ENCODE data around the gene ANKFN1.

DNA sequence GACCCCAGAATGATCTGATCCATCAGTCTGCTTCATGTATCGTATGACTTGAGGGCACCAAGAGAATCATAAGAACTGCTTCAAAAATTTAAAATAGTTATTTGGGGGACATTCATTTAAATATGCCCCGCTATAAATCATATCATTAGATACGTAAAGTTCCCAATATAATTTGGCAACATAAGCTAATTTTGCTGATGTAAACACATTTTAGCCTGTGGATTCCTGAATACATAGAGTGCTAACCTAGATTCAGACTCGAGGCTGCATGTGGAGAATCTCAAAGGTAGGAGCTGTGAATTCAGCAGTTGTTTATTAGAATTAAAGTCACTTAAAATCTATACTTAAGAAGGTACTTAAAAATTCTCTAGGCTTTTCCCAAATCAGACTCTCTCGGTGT is 24.9 kb downstream of the ANKFN1 start:
- no peak for TF ChIP-seq POLR2A (IDR thresholded peaks at IDR 0.05; ENCODE audit: low read depth)
- TF ChIP-seq, protein P1, sequence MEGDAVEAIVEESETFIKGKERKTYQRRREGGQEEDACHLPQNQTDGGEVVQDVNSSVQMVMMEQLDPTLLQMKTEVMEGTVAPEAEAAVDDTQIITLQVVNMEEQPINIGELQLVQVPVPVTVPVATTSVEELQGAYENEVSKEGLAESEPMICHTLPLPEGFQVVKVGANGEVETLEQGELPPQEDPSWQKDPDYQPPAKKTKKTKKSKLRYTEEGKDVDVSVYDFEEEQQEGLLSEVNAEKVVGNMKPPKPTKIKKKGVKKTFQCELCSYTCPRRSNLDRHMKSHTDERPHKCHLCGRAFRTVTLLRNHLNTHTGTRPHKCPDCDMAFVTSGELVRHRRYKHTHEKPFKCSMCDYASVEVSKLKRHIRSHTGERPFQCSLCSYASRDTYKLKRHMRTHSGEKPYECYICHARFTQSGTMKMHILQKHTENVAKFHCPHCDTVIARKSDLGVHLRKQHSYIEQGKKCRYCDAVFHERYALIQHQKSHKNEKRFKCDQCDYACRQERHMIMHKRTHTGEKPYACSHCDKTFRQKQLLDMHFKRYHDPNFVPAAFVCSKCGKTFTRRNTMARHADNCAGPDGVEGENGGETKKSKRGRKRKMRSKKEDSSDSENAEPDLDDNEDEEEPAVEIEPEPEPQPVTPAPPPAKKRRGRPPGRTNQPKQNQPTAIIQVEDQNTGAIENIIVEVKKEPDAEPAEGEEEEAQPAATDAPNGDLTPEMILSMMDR (IDR thresholded peaks at IDR 0.05) = no peak
